NCI-H510A (cell line): Measurements from ENCODE around the gene PRAC1.
"Not testable (repeated sequence)": the region's sequence is repeated elsewhere in the genome, so short reads cannot be mapped to it uniquely, and the experiment has no call there.

ENCODE experiments used
- DNase-seq: peaks from one replicate; lab custom pipeline; 2025; lab: John Stamatoyannopoulos, UW

The PRAC1 gene

GRCh38 chr17:48726916-48727286 lies 4.6 kb upstream of the PRAC1 start:
- DNase-seq: no peak

GRCh38 chr17:48726114-48726915 lies 4.0 kb upstream of the PRAC1 start:
- no peak for DNase-seq

GRCh38 chr17:48725288-48726064 lies 3.2 kb upstream of the PRAC1 start:
- DNase-seq: no peak

- no peak for DNase-seq
These were observed 2.6 kb upstream of the PRAC1 start for GRCh38 chr17:48725004-48725287.

GRCh38 chr17:48724251-48725003 lies 2.1 kb upstream of the PRAC1 start:
- peak; percentile 80 for DNase-seq

GRCh38 chr17:48723423-48724250 lies 1.3 kb upstream of the PRAC1 start:
- DNase-seq: peak; percentile 62

- DNase-seq: peak; percentile 34
These were observed 651 bp upstream of the PRAC1 start, which contains the start of gene PRAC2 for GRCh38 chr17:48722915-48723422. PRAC2 (plus strand) TSS chr17:48723185; CDS start chr17:48724411, 1,226 bp downstream.

GRCh38 chr17:48721009-48721402 lies 1.3 kb downstream of the PRAC1 start:
- no peak for DNase-seq

- peak; percentile 65 for DNase-seq
These were observed 1.9 kb downstream of the PRAC1 start for GRCh38 chr17:48720266-48721008.

- DNase-seq: peak; percentile 25
These were observed 2.6 kb downstream of the PRAC1 start for GRCh38 chr17:48719642-48720265.

GRCh38 chr17:48718761-48719641 lies 3.3 kb downstream of the PRAC1 start:
- DNase-seq: no peak

GRCh38 chr17:48718227-48718760 lies 4.0 kb downstream of the PRAC1 start:
- DNase-seq: no peak

- no peak for DNase-seq
These were observed 4.7 kb downstream of the PRAC1 start for GRCh38 chr17:48717367-48718226.

GRCh38 chr17:48716549-48716948 lies 5.8 kb downstream of the PRAC1 start:
- not testable (repeated sequence) for DNase-seq

- DNase-seq: peak; percentile 63
These were observed 6.6 kb downstream of the PRAC1 start for GRCh38 chr17:48715496-48716399.

- no peak for DNase-seq
These were observed 11.2 kb downstream of the PRAC1 start for GRCh38 chr17:48711128-48711527.
